OCI-LY3 (cell line): ENCODE data around the gene CBLIF.

Experiments
- H2AFZ ChIP-seq: fragments of 200-600, 300-600 bp; shearing (Covaris generic); 2 replicates; pipeline ENCODE4 v1.6.0; 2014; ENCODE audit warnings: antibody characterized with exemption, low read depth, low read length
- H3K27ac ChIP-seq: fragments of 200-600, 300-600 bp; sonication (generic); 2 replicates; pipeline ENCODE4 v1.5.1; 2014; ENCODE audit warnings: mild to moderate bottlenecking, low read length, moderate library complexity, mixed read lengths
- H3K27me3 ChIP-seq: fragments of 200-600, 300-600 bp; sonication (generic); 2 replicates; pipeline ENCODE4 v1.6.1; 2014; ENCODE audit warnings: low read depth, low read length, mixed read lengths
- H3K36me3 ChIP-seq: fragments of 200-600, 300-600 bp; sonication (generic); replicated peaks from 2 replicates; pipeline ENCODE3; 2014; ENCODE audit warnings: low read depth, low read length, mixed read lengths
- H3K4me1 ChIP-seq: fragments of 300-600, 200-600 bp; sonication (generic); 2 replicates; pipeline ENCODE4 v1.6.1; 2014; ENCODE audit warnings: low read length, mixed read lengths
- H3K4me2 ChIP-seq: fragments of 200-600, 300-600 bp; sonication (generic); 2 replicates; pipeline ENCODE4 v1.6.1; 2014; ENCODE audit warnings: low read length, mixed read lengths
- H3K4me3 ChIP-seq: fragments of 300-600, 200-600 bp; sonication (generic); 2 replicates; pipeline ENCODE4 v1.5.1; 2014; ENCODE audit warnings: antibody characterized with exemption, mild to moderate bottlenecking, low read length, moderate library complexity
- H3K79me2 ChIP-seq: fragments of 300-600, 200-600 bp; shearing (Covaris generic); 2 replicates; pipeline ENCODE4 v1.6.1; 2014; ENCODE audit warnings: mild to moderate bottlenecking, low read length, mixed read lengths
- H3K9ac ChIP-seq: fragments of 300-600, 200-600 bp; shearing (Covaris generic); 2 replicates; pipeline ENCODE4 v1.6.0; 2014; ENCODE audit warnings: mild to moderate bottlenecking, low read length, moderate library complexity
- H3K9me3 ChIP-seq: fragments of 200-600, 300-600 bp; shearing (Covaris generic); 2 replicates; pipeline ENCODE4 v1.6.1; 2014; ENCODE audit warnings: low read length, mixed read lengths; ENCODE audit not compliant: insufficient read depth
- H4K20me1 ChIP-seq: fragments of 200-600, 300-600 bp; sonication (generic); 2 replicates; pipeline ENCODE4 v1.6.1; 2016; ENCODE audit warnings: low read length, mixed read lengths; ENCODE audit not compliant: insufficient read depth
- CTCF ChIP-seq: fragments of 200-600, 300-600 bp; sonication (generic); IDR thresholded peaks from 2 replicates; pipeline ENCODE4 v1.5.1; 2014; ENCODE audit warnings: antibody characterized with exemption, low read length, low read depth
- EZH2phosphoT487 ChIP-seq: fragments of 200-600 bp; shearing (Covaris generic); IDR thresholded peaks from 2 replicates; pipeline ENCODE4 v1.6.1; 2018; ENCODE audit warnings: antibody characterized with exemption, mixed run types, low read depth

The CBLIF gene

GRCh38 chr11:59800390-59801025 lies 44.8 kb downstream of the CBLIF start:
- Histone ChIP-seq H3K4me2 (no peak overlapping the region), H2AFZ (no peak overlapping the region), H3K79me2 (no peaks in the 10 kb centered on the region), H3K27me3 (no peaks in the 10 kb centered on the region), H3K9me3 (no peaks in the 10 kb centered on the region), H3K27ac (no peak overlapping the region), H4K20me1 (no peaks in the 10 kb centered on the region), H3K9ac (no peak overlapping the region), H3K4me1 (no peaks in the 10 kb centered on the region), H3K4me3 (no peak overlapping the region), H3K36me3 (peaks cover 8% of the 10 kb centered on the region)
- TF ChIP-seq CTCF, result no peak
- no peak for TF ChIP-seq EZH2phosphoT487

GRCh38 chr11:59794417-59794816 lies 50.9 kb downstream of the CBLIF start:
- Histone ChIP-seq H3K4me2 (no peak overlapping the region), H3K36me3 (peaks cover 4% of the 10 kb centered on the region), H3K27me3 (no peaks in the 10 kb centered on the region), H3K4me3 (no peak overlapping the region), H3K27ac (no peak overlapping the region), H3K79me2 (no peaks in the 10 kb centered on the region), H3K9me3 (no peaks in the 10 kb centered on the region), H4K20me1 (no peaks in the 10 kb centered on the region), H2AFZ (no peak overlapping the region), H3K4me1 (no peaks in the 10 kb centered on the region), H3K9ac (no peak overlapping the region)
- no peak for TF ChIP-seq EZH2phosphoT487
- TF ChIP-seq CTCF, result no peak

GRCh38 chr11:59792507-59792906 lies 52.8 kb downstream of the CBLIF start:
- Histone ChIP-seq H2AFZ (no peak overlapping the region), H3K9ac (no peak overlapping the region), H3K4me1 (no peaks in the 10 kb centered on the region), H3K9me3 (no peaks in the 10 kb centered on the region), H4K20me1 (no peaks in the 10 kb centered on the region), H3K36me3 (peaks cover 4% of the 10 kb centered on the region), H3K79me2 (no peaks in the 10 kb centered on the region), H3K27ac (no peak overlapping the region), H3K4me2 (no peak overlapping the region), H3K4me3 (no peak overlapping the region), H3K27me3 (no peaks in the 10 kb centered on the region)
- no peak for TF ChIP-seq CTCF
- no peak for TF ChIP-seq EZH2phosphoT487

- no peaks in the 10 kb centered on the region for H3K79me2 ChIP-seq
- no peak overlapping the region for H3K9ac ChIP-seq
- H2AFZ ChIP-seq, result no peak overlapping the region
- H4K20me1 ChIP-seq, result no peaks in the 10 kb centered on the region
- peaks cover 4% of the 10 kb centered on the region for H3K36me3 ChIP-seq
- TF ChIP-seq EZH2phosphoT487 (no peak), CTCF (no peak)
- H3K4me2 ChIP-seq, result no peak overlapping the region
- no peaks in the 10 kb centered on the region for H3K27me3 ChIP-seq
- H3K4me1 ChIP-seq, result no peaks in the 10 kb centered on the region
- no peak overlapping the region for H3K4me3 ChIP-seq
- H3K27ac ChIP-seq, result no peak overlapping the region
- no peaks in the 10 kb centered on the region for H3K9me3 ChIP-seq
Observed at GRCh38 chr11:59791639-59792038, 53.7 kb downstream of the CBLIF start.
